ENCODE data around the gene DYNLRB1.

DYNLRB1 gene

DNA sequence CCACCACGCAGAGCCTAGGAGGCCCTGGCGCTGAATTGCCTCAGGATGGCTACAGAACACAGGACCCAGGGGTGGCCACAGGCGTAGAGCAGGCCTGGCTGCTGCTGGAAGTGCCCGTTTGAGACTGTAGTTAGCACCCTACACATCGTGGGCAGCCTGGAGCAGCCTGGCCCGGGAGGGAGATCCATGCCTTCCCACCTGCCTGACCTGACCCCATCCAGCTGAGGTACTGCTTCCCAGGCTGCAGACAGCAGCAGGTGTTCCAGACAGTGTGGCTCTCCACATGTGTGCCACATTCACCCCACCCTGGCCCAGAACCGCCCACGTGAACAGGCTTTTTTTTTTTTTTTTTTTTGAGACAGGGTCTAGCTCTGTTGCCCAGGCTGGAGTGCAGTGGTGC, 21.4 kb downstream of the DYNLRB1 start:
- Histone ChIP-seq H3K4me1 (ENCODE audit: control insufficient read depth in 1 of 2, insufficient read depth in 1 of 2, low read depth in 1 of 2, low read length in 1 of 2) (no peaks in the 10 kb centered on the region), H3K27me3 (no peaks in the 10 kb centered on the region), H3K36me3 (peaks cover 78% of the 10 kb centered on the region), H3K27ac (no peak overlapping the region), H3K9me3 (no peaks in the 10 kb centered on the region), H3K4me3 (ENCODE audit: low read depth in 1 of 2, low read length in 1 of 2) (no peak overlapping the region)
- TF ChIP-seq, protein P1, sequence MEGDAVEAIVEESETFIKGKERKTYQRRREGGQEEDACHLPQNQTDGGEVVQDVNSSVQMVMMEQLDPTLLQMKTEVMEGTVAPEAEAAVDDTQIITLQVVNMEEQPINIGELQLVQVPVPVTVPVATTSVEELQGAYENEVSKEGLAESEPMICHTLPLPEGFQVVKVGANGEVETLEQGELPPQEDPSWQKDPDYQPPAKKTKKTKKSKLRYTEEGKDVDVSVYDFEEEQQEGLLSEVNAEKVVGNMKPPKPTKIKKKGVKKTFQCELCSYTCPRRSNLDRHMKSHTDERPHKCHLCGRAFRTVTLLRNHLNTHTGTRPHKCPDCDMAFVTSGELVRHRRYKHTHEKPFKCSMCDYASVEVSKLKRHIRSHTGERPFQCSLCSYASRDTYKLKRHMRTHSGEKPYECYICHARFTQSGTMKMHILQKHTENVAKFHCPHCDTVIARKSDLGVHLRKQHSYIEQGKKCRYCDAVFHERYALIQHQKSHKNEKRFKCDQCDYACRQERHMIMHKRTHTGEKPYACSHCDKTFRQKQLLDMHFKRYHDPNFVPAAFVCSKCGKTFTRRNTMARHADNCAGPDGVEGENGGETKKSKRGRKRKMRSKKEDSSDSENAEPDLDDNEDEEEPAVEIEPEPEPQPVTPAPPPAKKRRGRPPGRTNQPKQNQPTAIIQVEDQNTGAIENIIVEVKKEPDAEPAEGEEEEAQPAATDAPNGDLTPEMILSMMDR (IDR thresholded peaks at IDR 0.05): no peak

DNA sequence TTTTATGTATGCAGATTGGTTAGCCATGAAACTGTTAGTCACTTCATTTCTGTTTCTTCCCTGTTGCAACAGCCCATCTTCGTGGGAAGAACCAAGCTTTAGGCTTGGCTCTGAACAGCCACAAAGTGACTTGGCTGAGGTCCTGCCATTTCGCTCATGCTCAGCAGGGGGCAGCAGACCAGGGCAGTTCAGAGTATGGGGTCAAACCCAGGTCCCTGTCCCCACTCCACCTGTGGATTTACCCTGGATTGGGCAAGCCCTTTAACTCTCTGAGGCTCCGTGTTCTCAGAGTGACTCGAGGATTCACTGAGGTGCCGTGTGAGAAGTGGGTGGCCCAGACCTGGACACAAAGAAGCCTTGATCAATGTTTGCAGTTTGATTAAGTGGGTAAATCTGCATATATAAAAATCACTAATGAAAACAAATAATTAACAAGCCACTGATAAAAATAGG, 22.5 kb downstream of the DYNLRB1 start:
- Histone ChIP-seq H3K9me3 (no peaks in the 10 kb centered on the region), H3K27ac (peak overlapping the region; percentile 49), H3K36me3 (peaks cover 68% of the 10 kb centered on the region), H3K4me3 (ENCODE audit: low read depth in 1 of 2, low read length in 1 of 2) (no peak overlapping the region), H3K27me3 (no peaks in the 10 kb centered on the region), H3K4me1 (ENCODE audit: control insufficient read depth in 1 of 2, insufficient read depth in 1 of 2, low read depth in 1 of 2, low read length in 1 of 2) (no peaks in the 10 kb centered on the region)
- TF ChIP-seq, protein P1 (IDR thresholded peaks at IDR 0.05): peak; percentile 88

DNA sequence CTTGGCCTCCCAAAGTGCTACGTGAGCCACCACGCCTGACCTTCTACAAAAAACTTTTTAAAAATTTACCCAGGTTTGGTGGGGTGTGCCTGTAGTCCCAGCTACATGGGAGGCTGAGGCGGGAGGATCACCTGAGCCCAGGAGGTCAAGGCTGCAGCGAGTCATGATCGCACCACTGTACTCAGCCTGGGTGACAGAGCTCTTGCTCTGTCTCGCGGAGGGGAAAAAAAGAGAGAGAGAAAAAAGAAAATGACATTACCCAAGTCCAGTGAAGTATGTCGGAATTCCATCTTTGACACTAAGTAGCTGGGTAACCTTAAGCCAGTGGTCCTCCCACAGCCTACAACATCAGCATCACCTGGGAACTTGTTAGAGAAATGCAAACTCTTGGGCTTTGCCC, 23.5 kb downstream of the DYNLRB1 start:
- H3K9me3 ChIP-seq: no peaks in the 10 kb centered on the region
- H3K27me3 ChIP-seq: peaks cover 6% of the 10 kb centered on the region
- TF ChIP-seq, protein P1 (IDR thresholded peaks at IDR 0.05): no peak
- H3K4me3 ChIP-seq (ENCODE audit: low read depth in 1 of 2, low read length in 1 of 2): no peak overlapping the region
- no peak overlapping the region for H3K27ac ChIP-seq
- peaks cover 59% of the 10 kb centered on the region for H3K36me3 ChIP-seq
- H3K4me1 ChIP-seq (ENCODE audit: control insufficient read depth in 1 of 2, insufficient read depth in 1 of 2, low read depth in 1 of 2, low read length in 1 of 2): peaks cover 5 to 7% of the 10 kb centered on the region in 2 experiments

DNA sequence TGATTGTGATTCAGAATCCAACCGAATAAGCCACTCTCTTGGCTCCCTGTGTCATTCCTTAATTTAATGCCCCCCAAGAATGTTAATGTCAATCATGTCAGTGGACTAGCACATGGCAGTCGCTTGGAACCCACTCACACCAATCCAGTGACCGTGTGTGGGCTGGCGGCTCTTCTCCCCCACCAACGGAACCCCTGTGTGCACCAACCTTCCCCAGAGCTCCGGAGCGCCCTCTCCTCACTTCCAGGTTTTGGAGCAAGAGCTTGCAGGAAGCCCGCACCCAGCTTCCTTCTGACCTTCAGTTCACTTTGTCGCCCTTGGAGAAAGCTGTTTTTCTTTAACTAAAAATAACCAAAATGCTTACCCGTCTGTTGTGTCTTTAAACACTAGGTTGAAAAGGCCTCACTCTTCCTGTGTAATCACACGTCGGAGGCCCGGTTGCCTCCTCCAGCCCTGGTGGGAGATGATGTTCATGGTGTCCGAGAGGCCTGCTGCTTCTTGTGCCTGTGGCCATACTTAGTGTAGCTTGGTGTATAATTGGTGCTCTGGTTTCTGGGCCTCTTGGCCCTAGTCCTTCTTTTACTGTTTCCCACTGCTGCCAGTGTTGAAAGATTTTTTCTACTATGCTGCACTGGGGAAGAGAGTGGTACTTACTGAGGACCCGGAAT, 24.5 kb downstream of the DYNLRB1 start:
- Histone ChIP-seq H3K4me1 (ENCODE audit: control insufficient read depth in 1 of 2, insufficient read depth in 1 of 2, low read depth in 1 of 2, low read length in 1 of 2) (peaks cover 7 to 8% of the 10 kb centered on the region in 2 experiments), H3K36me3 (peaks cover 49% of the 10 kb centered on the region), H3K27ac (no peak overlapping the region), H3K27me3 (peaks cover 13% of the 10 kb centered on the region), H3K4me3 (ENCODE audit: low read depth in 1 of 2, low read length in 1 of 2) (no peak overlapping the region), H3K9me3 (no peaks in the 10 kb centered on the region)
- TF ChIP-seq, protein P1 (IDR thresholded peaks at IDR 0.05): no peak

DNA sequence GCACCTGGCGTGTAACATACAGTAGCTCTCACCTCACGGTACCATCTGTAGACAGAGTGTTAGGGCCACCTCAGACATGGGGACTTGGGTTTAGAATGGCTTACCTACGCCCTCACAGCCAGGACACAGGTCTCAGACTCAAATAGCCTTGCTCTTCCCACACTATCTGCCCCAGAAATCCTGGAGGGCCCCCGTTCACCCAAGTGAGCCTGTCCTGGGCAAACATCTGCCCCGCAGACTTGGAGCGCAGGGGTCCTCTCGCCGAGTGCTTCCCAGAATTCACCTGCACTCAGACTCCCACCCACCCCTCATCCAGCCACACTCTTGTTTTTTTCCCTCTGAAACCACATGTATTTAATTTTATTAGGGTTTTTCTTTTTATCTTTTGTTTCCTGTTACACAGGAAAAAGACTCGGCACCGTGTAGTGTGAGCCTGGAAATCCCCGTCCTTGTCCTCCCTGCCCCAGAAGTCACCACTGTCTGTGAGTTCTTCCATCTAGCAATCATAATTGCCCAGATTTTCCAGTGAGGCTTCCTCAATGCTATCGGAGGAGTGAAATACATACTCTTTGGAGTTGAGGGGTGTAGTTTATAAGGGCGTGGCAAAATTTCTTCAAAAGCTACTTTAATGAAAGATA, 25.2 kb downstream of the DYNLRB1 start:
- TF ChIP-seq, protein P1 (IDR thresholded peaks at IDR 0.05): no peak
- H3K9me3 ChIP-seq: no peaks in the 10 kb centered on the region
- H3K4me3 ChIP-seq (ENCODE audit: low read depth in 1 of 2, low read length in 1 of 2): no peak overlapping the region
- H3K36me3 ChIP-seq: peaks cover 42% of the 10 kb centered on the region
- peaks cover 7 to 8% of the 10 kb centered on the region in 2 experiments for H3K4me1 ChIP-seq (ENCODE audit: control insufficient read depth in 1 of 2, insufficient read depth in 1 of 2, low read depth in 1 of 2, low read length in 1 of 2)
- peaks cover 13% of the 10 kb centered on the region for H3K27me3 ChIP-seq
- H3K27ac ChIP-seq: no peak overlapping the region
